IMR-90 (cell line): ENCODE results near the gene NEGR1. TPM values are rescaled to one million over a fixed set of nuclear protein-coding genes. Genes with fewer than 3 reads are reported as not detected.

Experiments
- ATAC-seq: fragments of 200-7000 bp; cut with Tn5 transposase; 2 replicates; pipeline ENCODE4 v1.9.1; 2020; ENCODE audit warnings: low read depth, mild to moderate bottlenecking, moderate library complexity
- BruUV-seq: library from RNA; stranded (reverse); fragments of 400-500 nt; replicated peaks from 2 replicates; lab custom pipeline; 2021; lab: Mats Ljungman, UMichigan
- CTCF ChIA-PET: fragments of 300-600 bp; formaldehyde crosslinking; extraction: SDS; loops from one replicate; lab custom pipeline; 2021; ENCODE audit warnings: antibody characterized with exemption; lab: Yijun Ruan, JAX
- POLR2A ChIA-PET: fragments of 300-600 bp; sonication (Branson Sonifier 250); formaldehyde crosslinking; loops from one replicate; lab custom pipeline; 2022; ENCODE audit warnings: antibody characterized with exemption; ENCODE audit not compliant: unreplicated experiment; lab: Charles Lee
- DNase-seq: peaks from one replicate; pipeline ENCODE4 v3.0.0; 2013
- H2AFZ ChIP-seq: replicated peaks from 2 replicates; pipeline ENCODE3; 2013; ENCODE audit warnings: low read length, mild to moderate bottlenecking; ENCODE audit not compliant: poor library complexity
- H2AK5ac ChIP-seq: 2 replicates; pipeline ENCODE4 v1.6.1; 2013; ENCODE audit warnings: low read depth, low read length, inconsistent platforms
- H2AK9ac ChIP-seq: replicated peaks from 2 replicates; pipeline ENCODE3; 2013; ENCODE audit warnings: mild to moderate bottlenecking, low read depth, low read length, moderate library complexity; ENCODE audit not compliant: poor library complexity
- H2BK120ac ChIP-seq: 2 replicates; pipeline ENCODE4 v1.6.1; 2013; ENCODE audit warnings: low read depth, low read length, inconsistent platforms
- H2BK15ac ChIP-seq: 3 replicates; pipeline ENCODE4 v1.6.1; 2013; ENCODE audit warnings: low read depth, low read length, inconsistent platforms
- H2BK20ac ChIP-seq: 2 replicates; pipeline ENCODE4 v1.6.1; 2013; ENCODE audit warnings: low read depth, mild to moderate bottlenecking, inconsistent platforms, low read length, moderate library complexity
- H2BK5ac ChIP-seq: 2 replicates; pipeline ENCODE4 v1.6.1; 2013; ENCODE audit warnings: mild to moderate bottlenecking, low read depth, low read length, inconsistent platforms; ENCODE audit not compliant: poor library complexity, severe bottlenecking
- H3K14ac ChIP-seq: replicated peaks from 2 replicates; pipeline ENCODE4 v1.6.1; 2013; ENCODE audit warnings: low read depth, low read length, inconsistent platforms
- H3K18ac ChIP-seq: 2 replicates; pipeline ENCODE4 v1.6.1; 2013; ENCODE audit warnings: low read depth, low read length, control low read depth
- H3K23ac ChIP-seq: 2 replicates; pipeline ENCODE4 v1.6.1; 2013; ENCODE audit warnings: low read depth, low read length, inconsistent platforms
- H3K27ac ChIP-seq: 2 replicates; pipeline ENCODE4 v1.5.1; 2013; ENCODE audit warnings: mild to moderate bottlenecking, control low read depth, low read length; ENCODE audit not compliant: insufficient read depth
- H3K27me3 ChIP-seq: 2 replicates; pipeline ENCODE4 v1.6.1; 2013; ENCODE audit warnings: low read length; ENCODE audit not compliant: control insufficient read depth, insufficient read depth
- H3K36me3 ChIP-seq: 2 replicates; pipeline ENCODE4 v1.6.1; 2013; ENCODE audit warnings: low read length, mixed read lengths; ENCODE audit not compliant: control insufficient read depth, insufficient read depth
- H3K4ac ChIP-seq: 2 replicates; pipeline ENCODE4 v1.6.1; 2013; ENCODE audit warnings: low read depth, low read length, inconsistent platforms
- H3K4me1 ChIP-seq: 2 replicates; pipeline ENCODE4 v1.6.1; 2013; ENCODE audit warnings: low read length, mixed read lengths; ENCODE audit not compliant: control insufficient read depth, insufficient read depth
- H3K4me2 ChIP-seq: 2 replicates; pipeline ENCODE4 v1.6.1; 2013; ENCODE audit warnings: low read depth, mild to moderate bottlenecking, control low read depth, low read length, moderate library complexity
- H3K4me3 ChIP-seq: 2 replicates; pipeline ENCODE4 v1.5.1; 2013; ENCODE audit warnings: low read depth, mild to moderate bottlenecking, control low read depth, low read length, moderate library complexity; ENCODE audit not compliant: insufficient read depth
- H3K56ac ChIP-seq: 2 replicates; pipeline ENCODE4 v1.6.1; 2013; ENCODE audit warnings: low read length, inconsistent platforms; ENCODE audit not compliant: insufficient read depth; ENCODE audit errors: extremely low read depth
- H3K79me1 ChIP-seq, 2 experiments: 2 replicates each; pipeline ENCODE4 v1.6.1; 2013; ENCODE audit warnings: low read length in 2 of 2, inconsistent platforms in 1 of 2, low read depth in 1 of 2
- H3K9ac ChIP-seq: 2 replicates; pipeline ENCODE4 v1.6.1; 2013; ENCODE audit warnings: low read depth, low read length, control low read depth
- H3K9me1 ChIP-seq: 2 replicates; pipeline ENCODE4 v1.6.1; 2013; ENCODE audit warnings: low read length, inconsistent platforms; ENCODE audit not compliant: insufficient read depth
- H3K9me3 ChIP-seq: 2 replicates; pipeline ENCODE4 v1.6.1; 2013; ENCODE audit warnings: low read length; ENCODE audit not compliant: control insufficient read depth, insufficient read depth
- H4K20me1 ChIP-seq: 2 replicates; pipeline ENCODE4 v1.6.1; 2013; ENCODE audit warnings: low read length, inconsistent platforms; ENCODE audit not compliant: insufficient read depth
- H4K5ac ChIP-seq: 2 replicates; pipeline ENCODE4 v1.6.1; 2013; ENCODE audit warnings: mild to moderate bottlenecking, low read depth, low read length, control low read depth
- H4K8ac ChIP-seq, 2 experiments: 2 replicates each; pipeline ENCODE4 v1.6.1; 2013; ENCODE audit warnings: low read depth in 2 of 2, low read length in 2 of 2, control low read depth in 1 of 2, inconsistent platforms in 1 of 2
- H4K91ac ChIP-seq: 2 replicates; pipeline ENCODE4 v1.6.1; 2013; ENCODE audit warnings: low read depth, low read length, inconsistent platforms; ENCODE audit not compliant: insufficient read depth
- CHD1 ChIP-seq: IDR thresholded peaks from 2 replicates; pipeline ENCODE4 v1.6.1; 2012; ENCODE audit warnings: low read depth, low read length, improper control_type of control experiment
- CTCF ChIP-seq: conservative IDR thresholded peaks from 2 replicates; pipeline ENCODE4 v1.5.1; 2012; ENCODE audit warnings: mild to moderate bottlenecking, low read depth, low read length, improper control_type of control experiment
- MAFK ChIP-seq: IDR thresholded peaks from 2 replicates; pipeline ENCODE4 v1.6.1; 2012; ENCODE audit warnings: low read depth, low read length, improper control_type of control experiment
- NFE2L2 ChIP-seq: fragments of 150-350 bp; IDR thresholded peaks from 2 replicates; pipeline ENCODE4 v1.6.1; 2016; ENCODE audit warnings: low read depth, mild to moderate bottlenecking, low read length
- RAD21 ChIP-seq: IDR thresholded peaks from 2 replicates; pipeline ENCODE4 v1.6.1; 2012; ENCODE audit warnings: low read length, improper control_type of control experiment
- RCOR1 ChIP-seq: IDR thresholded peaks from 2 replicates; pipeline ENCODE4 v1.6.1; 2012; ENCODE audit warnings: mild to moderate bottlenecking, low read length, improper control_type of control experiment; ENCODE audit not compliant: insufficient replicate concordance
- RFX5 ChIP-seq: IDR thresholded peaks from 2 replicates; pipeline ENCODE4 v1.8.0; 2012; ENCODE audit warnings: low read depth, mild to moderate bottlenecking, low read length, moderate library complexity
- dilution Hi-C: fragments of 300-500 bp; cut with HindIII; formaldehyde crosslinking; loops from one replicate; pipeline ENCODE4 v1.14.3; 2018; ENCODE audit warnings: low sequenced_read_pairs; ENCODE audit not compliant: unreplicated experiment
- in situ Hi-C: fragments of 300-500 bp; cut with MboI; formaldehyde crosslinking; loops from 3 replicates; pipeline ENCODE4 v1.14.3; 2019; ENCODE audit warnings: low sequenced_read_pairs, inconsistent platforms, mixed read lengths
- intact Hi-C: fragments of 100-400 bp; cut with micrococcal nuclease; formaldehyde crosslinking; loops from 2 replicates; pipeline ENCODE4 v1.10.0; 2022
- polyA plus RNA-seq, 3 experiments: library from polyadenylated mRNA; depleted of rRNA; stranded (reverse); fragments of >200 nt; gene quantifications; 2 replicates each; pipeline ENCODE4 v1.2.3, GENCODE V29; 2012; ENCODE audit warnings: low replicate concordance in 1 of 3
- total RNA-seq: library from RNA; depleted of rRNA; stranded (reverse); fragments of >200 nt; gene quantifications from 2 replicates; pipeline ENCODE4 v1.2.3, GENCODE V29; 2012
- TF ChIP-seq, protein P1 (sequence below): fragments of 150-350 bp; IDR thresholded peaks from 2 replicates; pipeline ENCODE4 v1.6.1; 2016; ENCODE audit warnings: low read depth, mild to moderate bottlenecking, low read length, moderate library complexity, borderline replicate concordance

Gene NEGR1
- total and polyA plus RNA-seq, 2 of the 4 experiments (the other 2 are of a cell fraction) = 5.1 to 9.1 TPM

DNA sequence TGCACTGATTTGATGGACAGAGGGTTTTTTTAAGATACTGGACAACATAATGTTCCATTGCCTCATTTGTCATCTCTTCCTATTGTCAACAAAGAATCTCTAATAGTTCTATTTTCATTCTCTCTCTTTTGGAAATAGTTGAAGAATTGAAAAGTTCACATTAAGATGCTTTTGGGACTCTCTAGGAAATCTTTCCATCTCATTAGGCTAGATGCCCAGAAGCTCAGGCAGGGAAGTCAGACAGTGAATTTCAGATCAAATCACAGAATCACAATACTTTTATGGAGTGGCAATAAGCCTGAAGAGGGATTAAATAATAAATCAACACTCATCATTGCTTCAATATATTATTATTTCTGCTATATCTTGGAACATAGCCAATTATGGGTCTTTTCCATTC, 29.2 kb downstream of the NEGR1 start:
- CTCF ChIA-PET = no interaction called here
- H2BK120ac ChIP-seq = no peak overlapping the region
- in situ Hi-C loops = loop anchor here (25.0 kb wide), 1 partner anchor 1166 kb away; the partner anchor contains the start of gene ZRANB2
- H3K4ac ChIP-seq = no peak overlapping the region
- H2BK15ac ChIP-seq = no peak overlapping the region
- H2AK5ac ChIP-seq = no peak overlapping the region
- POLR2A ChIA-PET = no interaction called here
- no peak overlapping the region for H3K27ac ChIP-seq
- H3K18ac ChIP-seq = no peak overlapping the region
- H4K5ac ChIP-seq = no peak overlapping the region
- no peak overlapping the region for H4K91ac ChIP-seq
- H3K9me3 ChIP-seq = no peaks in the 10 kb centered on the region
- H3K36me3 ChIP-seq = no peaks in the 10 kb centered on the region
- DNase-seq (no peak), ATAC-seq (no peak)
- no peak overlapping the region for H2BK20ac ChIP-seq
- H4K20me1 ChIP-seq = no peaks in the 10 kb centered on the region
- H2AFZ ChIP-seq = no peak overlapping the region
- H2AK9ac ChIP-seq = no peak overlapping the region
- TF ChIP-seq MAFK (no peak), CHD1 (no peak), NFE2L2 (no peak), RAD21 (no peak), RCOR1 (no peak), RFX5 (no peak), CTCF (no peak)
- TF ChIP-seq, protein P1, sequence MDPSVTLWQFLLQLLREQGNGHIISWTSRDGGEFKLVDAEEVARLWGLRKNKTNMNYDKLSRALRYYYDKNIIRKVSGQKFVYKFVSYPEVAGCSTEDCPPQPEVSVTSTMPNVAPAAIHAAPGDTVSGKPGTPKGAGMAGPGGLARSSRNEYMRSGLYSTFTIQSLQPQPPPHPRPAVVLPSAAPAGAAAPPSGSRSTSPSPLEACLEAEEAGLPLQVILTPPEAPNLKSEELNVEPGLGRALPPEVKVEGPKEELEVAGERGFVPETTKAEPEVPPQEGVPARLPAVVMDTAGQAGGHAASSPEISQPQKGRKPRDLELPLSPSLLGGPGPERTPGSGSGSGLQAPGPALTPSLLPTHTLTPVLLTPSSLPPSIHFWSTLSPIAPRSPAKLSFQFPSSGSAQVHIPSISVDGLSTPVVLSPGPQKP = no peak
- H3K27me3 ChIP-seq = no peaks in the 10 kb centered on the region
- no peaks in the 10 kb centered on the region; a peak in 1 of 4 replicates for H3K79me1 ChIP-seq
- H3K56ac ChIP-seq = no peak overlapping the region
- H3K9me1 ChIP-seq = no peaks in the 10 kb centered on the region
- no peak overlapping the region for H3K4me3 ChIP-seq
- H3K14ac ChIP-seq = no peak overlapping the region
- BruUV-seq = no TSS peak
- H3K23ac ChIP-seq = no peak overlapping the region
- H4K8ac ChIP-seq = no peak overlapping the region
- intact Hi-C loops = no loop called here
- H3K4me2 ChIP-seq = no peak overlapping the region
- dilution Hi-C loops = no loop called here
- H3K9ac ChIP-seq = no peak overlapping the region
- H2BK5ac ChIP-seq = no peak overlapping the region
- H3K4me1 ChIP-seq = no peaks in the 10 kb centered on the region
